Liver (tissue), 3 donors: ENCODE data around the gene PGBD5.

Experiments used
- CTCF ChIP-seq: fragments of 150-350 bp; IDR thresholded peaks from 2 replicates; pipeline ENCODE4 v1.5.1; 2017; ENCODE audit warnings: improper control_type of control experiment, low read depth, low read length; ENCODE audit not compliant: missing input control
- GABPA ChIP-seq, 2 donors: IDR thresholded peaks in 1 of 2; conservative IDR thresholded peaks in 1 of 2; 2 replicates each; pipeline ENCODE4 v1.6.1; 2016; ENCODE audit warnings: antibody characterized with exemption in 2 of 2, mild to moderate bottlenecking in 1 of 2, moderate library complexity in 1 of 2
- RAD21 ChIP-seq, 2 donors: IDR thresholded peaks; 2 replicates each; pipeline ENCODE4 v1.6.1; 2016; ENCODE audit warnings: antibody characterized with exemption in 2 of 2, mild to moderate bottlenecking in 2 of 2
- RXRA ChIP-seq, 2 donors: IDR thresholded peaks; 2 replicates each; pipeline ENCODE4 v1.6.1; 2017 to 2018; ENCODE audit warnings: antibody characterized with exemption in 2 of 2, mild to moderate bottlenecking in 1 of 2
- TF ChIP-seq, protein P1 (sequence below): IDR thresholded peaks from 2 replicates; pipeline ENCODE4 v1.6.1; 2016; ENCODE audit warnings: antibody characterized with exemption, mild to moderate bottlenecking
- TF ChIP-seq, protein P2 (sequence below): IDR thresholded peaks from 2 replicates; pipeline ENCODE4 v1.6.1; 2016; ENCODE audit warnings: antibody characterized with exemption
- donor health status: healthy.
- donor health status: healthy.

GRCh38 chr1:230312676-230313075 lies 113.5 kb downstream of the PGBD5 start:
- TF ChIP-seq CTCF: no peak
- no peak for TF ChIP-seq RAD21 (IDR thresholded peaks at IDR 0.05)
- TF ChIP-seq RXRA (IDR thresholded peaks at IDR 0.05): no peak
- TF ChIP-seq, protein P1, sequence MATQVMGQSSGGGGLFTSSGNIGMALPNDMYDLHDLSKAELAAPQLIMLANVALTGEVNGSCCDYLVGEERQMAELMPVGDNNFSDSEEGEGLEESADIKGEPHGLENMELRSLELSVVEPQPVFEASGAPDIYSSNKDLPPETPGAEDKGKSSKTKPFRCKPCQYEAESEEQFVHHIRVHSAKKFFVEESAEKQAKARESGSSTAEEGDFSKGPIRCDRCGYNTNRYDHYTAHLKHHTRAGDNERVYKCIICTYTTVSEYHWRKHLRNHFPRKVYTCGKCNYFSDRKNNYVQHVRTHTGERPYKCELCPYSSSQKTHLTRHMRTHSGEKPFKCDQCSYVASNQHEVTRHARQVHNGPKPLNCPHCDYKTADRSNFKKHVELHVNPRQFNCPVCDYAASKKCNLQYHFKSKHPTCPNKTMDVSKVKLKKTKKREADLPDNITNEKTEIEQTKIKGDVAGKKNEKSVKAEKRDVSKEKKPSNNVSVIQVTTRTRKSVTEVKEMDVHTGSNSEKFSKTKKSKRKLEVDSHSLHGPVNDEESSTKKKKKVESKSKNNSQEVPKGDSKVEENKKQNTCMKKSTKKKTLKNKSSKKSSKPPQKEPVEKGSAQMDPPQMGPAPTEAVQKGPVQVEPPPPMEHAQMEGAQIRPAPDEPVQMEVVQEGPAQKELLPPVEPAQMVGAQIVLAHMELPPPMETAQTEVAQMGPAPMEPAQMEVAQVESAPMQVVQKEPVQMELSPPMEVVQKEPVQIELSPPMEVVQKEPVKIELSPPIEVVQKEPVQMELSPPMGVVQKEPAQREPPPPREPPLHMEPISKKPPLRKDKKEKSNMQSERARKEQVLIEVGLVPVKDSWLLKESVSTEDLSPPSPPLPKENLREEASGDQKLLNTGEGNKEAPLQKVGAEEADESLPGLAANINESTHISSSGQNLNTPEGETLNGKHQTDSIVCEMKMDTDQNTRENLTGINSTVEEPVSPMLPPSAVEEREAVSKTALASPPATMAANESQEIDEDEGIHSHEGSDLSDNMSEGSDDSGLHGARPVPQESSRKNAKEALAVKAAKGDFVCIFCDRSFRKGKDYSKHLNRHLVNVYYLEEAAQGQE: no peak
- TF ChIP-seq, protein P2, sequence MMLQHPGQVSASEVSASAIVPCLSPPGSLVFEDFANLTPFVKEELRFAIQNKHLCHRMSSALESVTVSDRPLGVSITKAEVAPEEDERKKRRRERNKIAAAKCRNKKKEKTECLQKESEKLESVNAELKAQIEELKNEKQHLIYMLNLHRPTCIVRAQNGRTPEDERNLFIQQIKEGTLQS: no peak
- no peak for TF ChIP-seq GABPA (IDR thresholded peaks at IDR 0.05 in 1 of 2, conservative IDR thresholded peaks at IDR 0.05 in 1 of 2)
